ENCODE measurements around the gene BLTP1. TPM values are rescaled to one million over a fixed set of nuclear protein-coding genes. Genes with fewer than 3 reads are reported as not detected.

The BLTP1 gene
- total RNA-seq, 2 donors from 2014 or later = 53.6 to 116 TPM

- intact Hi-C loops (cut with DNase I) = no loop called here
- WGBS = 93% methylated on average over 1 of the region's 1 CpG
- H3K27me3 ChIP-seq (replicated peaks; ENCODE audit: insufficient read depth) = no peaks in the 10 kb centered on the region
- no peak overlapping the region for H3K4me3 ChIP-seq
- no peaks in the 10 kb centered on the region for H3K4me1 ChIP-seq (replicated peaks)
- H3K27ac ChIP-seq = no peak overlapping the region
- no peak for TF ChIP-seq POLR2AphosphoS5 (IDR thresholded peaks at IDR 0.05)
- no peak for TF ChIP-seq CTCF (IDR thresholded peaks at IDR 0.05)
- TF ChIP-seq POLR2A (IDR thresholded peaks at IDR 0.05) = no peak
- no peaks in the 10 kb centered on the region for H3K36me3 ChIP-seq
- DNase-seq (ENCODE audit: low spot score) = no peak
- H3K9me3 ChIP-seq = no peaks in the 10 kb centered on the region
Observed at GRCh38 chr4:122172266-122172665, 20.1 kb downstream of the BLTP1 start.

GRCh38 chr4:122178961-122179360 is 26.8 kb downstream of the BLTP1 start:
- H3K9me3 ChIP-seq = no peaks in the 10 kb centered on the region
- H3K27me3 ChIP-seq (replicated peaks; ENCODE audit: insufficient read depth) = no peaks in the 10 kb centered on the region
- intact Hi-C loops (cut with DNase I) = no loop called here
- H3K36me3 ChIP-seq = no peaks in the 10 kb centered on the region
- TF ChIP-seq POLR2AphosphoS5 (IDR thresholded peaks at IDR 0.05) = no peak
- no peak for TF ChIP-seq POLR2A (IDR thresholded peaks at IDR 0.05)
- TF ChIP-seq CTCF (IDR thresholded peaks at IDR 0.05) = no peak
- H3K27ac ChIP-seq = no peak overlapping the region
- no peak overlapping the region for H3K4me3 ChIP-seq
- WGBS = 97% methylated on average over 1 of the region's 1 CpG
- no peak for DNase-seq (ENCODE audit: low spot score)
- no peaks in the 10 kb centered on the region for H3K4me1 ChIP-seq (replicated peaks)

GRCh38 chr4:122195718-122196117 is 43.6 kb downstream of the BLTP1 start:
- intact Hi-C loops (cut with DNase I) = no loop called here
- no peak for DNase-seq (ENCODE audit: low spot score)
- TF ChIP-seq POLR2AphosphoS5 (IDR thresholded peaks at IDR 0.05) (no peak), CTCF (IDR thresholded peaks at IDR 0.05) (no peak), POLR2A (IDR thresholded peaks at IDR 0.05) (no peak)
- 91% methylated on average over 1 of the region's 1 CpG for WGBS
- H3K9me3 ChIP-seq = no peaks in the 10 kb centered on the region
- H3K27me3 ChIP-seq (replicated peaks; ENCODE audit: insufficient read depth) = no peaks in the 10 kb centered on the region
- H3K4me1 ChIP-seq (replicated peaks) = no peaks in the 10 kb centered on the region
- H3K4me3 ChIP-seq = no peak overlapping the region
- H3K36me3 ChIP-seq = no peaks in the 10 kb centered on the region
- H3K27ac ChIP-seq = no peak overlapping the region

Other genes with a start within 250 kb of the BLTP1 start
- gene TRPC3, start 200.3 kb upstream of the BLTP1 start, total RNA-seq = 1 to 10 TPM in 1 of 2 donors, not detected in 1; 1.5 TPM
- 10 to 100 TPM in 1 of 2 donors, not detected in 1; 23.8 TPM for gene ADAD1, start 226.7 kb downstream of the BLTP1 start, total RNA-seq